Testis (tissue), 2 donors: ENCODE measurements around the gene SEC24C.

Experiments
- POLR2A ChIP-seq: fragments of 450-650 bp; IDR thresholded peaks from one replicate; pipeline ENCODE4 v1.6.1; 2017; ENCODE audit warnings: antibody characterized with exemption, mild to moderate bottlenecking, moderate library complexity
- TF ChIP-seq, protein P1 (sequence below), 3 experiments: fragments of 450-650 bp in 2 of 3; fragments of 200-600 bp in 1 of 3; sonication (generic) in 1 of 3; IDR thresholded peaks; one replicate each; pipeline ENCODE4 v1.5.1; 2016 to 2019; ENCODE audit warnings: antibody characterized with exemption in 3 of 3, mild to moderate bottlenecking in 2 of 3, moderate library complexity in 1 of 3

GRCh38 chr10:73812657-73813056 is 68.5 kb downstream of the SEC24C start:
- no peak for TF ChIP-seq POLR2A
- TF ChIP-seq, protein P1, sequence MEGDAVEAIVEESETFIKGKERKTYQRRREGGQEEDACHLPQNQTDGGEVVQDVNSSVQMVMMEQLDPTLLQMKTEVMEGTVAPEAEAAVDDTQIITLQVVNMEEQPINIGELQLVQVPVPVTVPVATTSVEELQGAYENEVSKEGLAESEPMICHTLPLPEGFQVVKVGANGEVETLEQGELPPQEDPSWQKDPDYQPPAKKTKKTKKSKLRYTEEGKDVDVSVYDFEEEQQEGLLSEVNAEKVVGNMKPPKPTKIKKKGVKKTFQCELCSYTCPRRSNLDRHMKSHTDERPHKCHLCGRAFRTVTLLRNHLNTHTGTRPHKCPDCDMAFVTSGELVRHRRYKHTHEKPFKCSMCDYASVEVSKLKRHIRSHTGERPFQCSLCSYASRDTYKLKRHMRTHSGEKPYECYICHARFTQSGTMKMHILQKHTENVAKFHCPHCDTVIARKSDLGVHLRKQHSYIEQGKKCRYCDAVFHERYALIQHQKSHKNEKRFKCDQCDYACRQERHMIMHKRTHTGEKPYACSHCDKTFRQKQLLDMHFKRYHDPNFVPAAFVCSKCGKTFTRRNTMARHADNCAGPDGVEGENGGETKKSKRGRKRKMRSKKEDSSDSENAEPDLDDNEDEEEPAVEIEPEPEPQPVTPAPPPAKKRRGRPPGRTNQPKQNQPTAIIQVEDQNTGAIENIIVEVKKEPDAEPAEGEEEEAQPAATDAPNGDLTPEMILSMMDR (IDR thresholded peaks at IDR 0.05), result no peak
